ENCODE measurements around the gene FOSL1.
A peak's percentile ranks its signal among the peaks of the same experiment; 100 is the strongest.

FOSL1 gene

GRCh38 chr11:65919573-65920371, 19.6 kb upstream of the FOSL1 start:
- peak; percentile 39 for DNase-seq (ENCODE audit: low spot score)

GRCh38 chr11:65919141-65919572, 19.0 kb upstream of the FOSL1 start, which contains the start of gene DRAP1:
DRAP1 (plus strand) TSS chr11:65919426; CDS start chr11:65919502, 76 bp downstream.
- peak; percentile 97 for DNase-seq (ENCODE audit: low spot score)

GRCh38 chr11:65918211-65919140, 18.3 kb upstream of the FOSL1 start, which contains the start of gene C11orf68:
C11orf68 (minus strand) TSS chr11:65919062; CDS start chr11:65919031, 31 bp downstream.
- DNase-seq (ENCODE audit: low spot score): no peak

GRCh38 chr11:65917434-65918210, 17.4 kb upstream of the FOSL1 start:
- no peak for DNase-seq (ENCODE audit: low spot score)

- DNase-seq (ENCODE audit: low spot score): no peak
These were observed 16.9 kb upstream of the FOSL1 start for GRCh38 chr11:65917077-65917433.

- no peak for DNase-seq (ENCODE audit: low spot score)
These were observed 16.2 kb upstream of the FOSL1 start for GRCh38 chr11:65916391-65916790.

- no peak for DNase-seq (ENCODE audit: low spot score)
These were observed 15.6 kb upstream of the FOSL1 start for GRCh38 chr11:65915821-65916251.

- no peak for DNase-seq (ENCODE audit: low spot score)
These were observed 15.1 kb upstream of the FOSL1 start for GRCh38 chr11:65915101-65915820.

GRCh38 chr11:65912845-65913244, 12.7 kb upstream of the FOSL1 start:
- no peak for DNase-seq (ENCODE audit: low spot score)

- peak; percentile 52 for DNase-seq (ENCODE audit: low spot score)
These were observed 11.7 kb upstream of the FOSL1 start for GRCh38 chr11:65911682-65912568.

GRCh38 chr11:65907878-65908277, 7.7 kb upstream of the FOSL1 start:
- DNase-seq (ENCODE audit: low spot score): no peak

- DNase-seq (ENCODE audit: low spot score): no peak
These were observed 6.4 kb upstream of the FOSL1 start for GRCh38 chr11:65906602-65907001.

- DNase-seq (ENCODE audit: low spot score): no peak
These were observed 3.5 kb upstream of the FOSL1 start for GRCh38 chr11:65903715-65904114.

- no peak for DNase-seq (ENCODE audit: low spot score)
These were observed 2.9 kb upstream of the FOSL1 start for GRCh38 chr11:65903068-65903481.

- DNase-seq (ENCODE audit: low spot score): no peak
These were observed 652 bp upstream of the FOSL1 start for GRCh38 chr11:65900899-65901180.

- no peak for DNase-seq (ENCODE audit: low spot score)
These were observed 648 bp downstream of the FOSL1 start for GRCh38 chr11:65899356-65900124.

GRCh38 chr11:65898656-65899355, 1.4 kb downstream of the FOSL1 start:
- no peak for DNase-seq (ENCODE audit: low spot score)

- no peak for DNase-seq (ENCODE audit: low spot score)
These were observed 3.1 kb downstream of the FOSL1 start for GRCh38 chr11:65897020-65897471.
